Transverse colon (tissue), 3 donors: ENCODE measurements around the gene EIF4E1B.

Experiments
- CTCF ChIP-seq, 5 experiments: fragments of 200-600 bp in 3 of 5; fragments of 450-650 bp in 2 of 5; sonication (generic) in 3 of 5; IDR thresholded peaks; 1 replicate in 2 of 5; 2 replicates in 3 of 5; pipeline ENCODE4 v1.5.1; 2016 to 2017; ENCODE audit warnings: antibody characterized with exemption in 5 of 5, inconsistent platforms in 3 of 5, mild to moderate bottlenecking in 2 of 5, moderate library complexity in 1 of 5
- POLR2A ChIP-seq: fragments of 450-650 bp; IDR thresholded peaks from one replicate; pipeline ENCODE4 v1.6.1; 2016; ENCODE audit warnings: antibody characterized with exemption, mild to moderate bottlenecking, moderate library complexity

DNA sequence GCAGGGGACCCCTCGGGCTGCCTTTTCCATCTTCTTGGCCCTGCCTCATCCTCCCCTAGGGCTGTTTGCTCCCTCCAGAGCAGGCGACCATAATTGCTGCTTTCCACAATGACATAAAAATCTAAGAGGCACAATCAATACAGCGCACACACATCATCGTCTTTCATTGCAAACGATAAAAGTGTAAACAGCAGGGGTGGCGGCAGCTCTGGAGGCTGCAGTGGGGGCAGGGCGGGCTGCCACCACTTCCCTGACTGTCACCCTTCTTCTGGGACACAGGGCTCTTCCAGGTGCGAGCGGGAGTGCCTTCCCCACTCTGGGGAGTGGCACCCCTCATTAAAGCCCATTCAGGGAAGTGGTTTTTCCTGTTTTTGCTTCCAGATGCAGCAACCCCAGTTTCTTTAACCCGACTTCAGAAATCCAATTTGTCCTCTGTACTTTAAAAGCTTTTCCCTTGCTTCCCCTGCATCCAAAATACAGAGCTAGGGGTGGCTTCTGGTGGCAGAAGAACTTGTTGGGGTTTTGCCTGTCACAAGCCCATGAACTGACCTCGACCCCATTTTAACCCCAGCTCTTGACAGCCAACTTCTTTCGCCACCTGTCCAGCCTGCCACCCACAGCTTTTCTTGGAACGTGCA is 62.5 kb downstream of the EIF4E1B start:
- TF ChIP-seq CTCF (IDR thresholded peaks at IDR 0.05) (no peak), POLR2A (no peak)
